ENCODE measurements around the gene ZKSCAN7.

The ZKSCAN7 gene

DNA sequence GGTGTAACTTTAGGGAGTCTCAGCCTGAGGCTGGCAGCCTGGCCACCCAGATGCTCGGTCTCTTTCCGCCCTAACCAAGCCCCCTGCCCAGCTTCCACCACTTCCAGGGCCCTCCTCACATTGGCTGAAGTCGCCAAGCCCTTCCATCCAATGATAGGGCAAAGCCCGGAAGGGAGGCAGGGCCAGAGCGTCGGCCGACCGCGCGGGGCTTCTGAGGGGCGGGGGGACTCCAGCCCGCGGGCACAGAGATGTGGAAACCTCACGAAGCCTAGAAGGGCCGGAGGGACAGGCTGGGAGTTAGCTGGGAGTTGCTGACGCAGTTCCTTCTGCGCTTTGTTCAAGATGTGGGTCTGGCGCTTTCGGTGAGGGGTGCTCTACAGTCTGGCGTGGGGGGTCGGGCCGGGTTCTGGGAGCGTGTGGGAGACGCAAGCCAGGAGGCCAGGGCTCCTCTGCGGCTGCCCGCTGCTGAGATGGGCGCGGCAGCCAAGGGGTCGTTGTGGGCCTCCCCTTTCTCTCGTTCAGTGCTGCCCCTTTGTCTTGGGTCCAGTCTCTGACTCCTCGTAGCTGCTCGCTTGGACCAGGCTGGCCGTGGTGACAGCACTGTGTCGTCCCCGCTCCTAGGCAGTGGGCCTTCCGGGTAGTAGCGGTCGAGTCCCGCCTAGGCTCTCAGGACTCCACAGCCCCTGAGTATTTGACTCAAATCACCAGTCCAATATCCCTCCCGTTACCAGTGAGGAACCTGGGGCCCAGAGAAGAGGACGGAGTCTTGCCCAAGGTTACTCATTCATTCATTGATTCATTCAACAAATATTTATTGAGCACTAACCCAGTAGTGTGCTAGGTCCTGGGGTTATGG is 29.9 kb downstream of the ZKSCAN7 start, which contains the start of gene ZNF660:
Gene ZNF660, plus strand, starts transcription at position 319 of the 856 bp plus-strand sequence. CDS start 9,230 bp downstream, outside the sequence.
- H3K27me3 Mint-ChIP-seq: peaks cover 17% of the 10 kb centered on the region
- H3K27ac Mint-ChIP-seq: peak within 1 kb of the TSS; percentile 81
- peaks cover 38% of the 10 kb centered on the region for H3K36me3 Mint-ChIP-seq (ENCODE audit: low read depth)
- intact Hi-C loops (cut with micrococcal nuclease): no loop called here
- peaks cover 41% of the 10 kb centered on the region for H3K9me3 Mint-ChIP-seq
- H3K4me3 Mint-ChIP-seq: peak within 1 kb of the TSS; percentile 76
- peaks cover 25% of the 10 kb centered on the region for H3K4me1 Mint-ChIP-seq (ENCODE audit: low read depth)

DNA sequence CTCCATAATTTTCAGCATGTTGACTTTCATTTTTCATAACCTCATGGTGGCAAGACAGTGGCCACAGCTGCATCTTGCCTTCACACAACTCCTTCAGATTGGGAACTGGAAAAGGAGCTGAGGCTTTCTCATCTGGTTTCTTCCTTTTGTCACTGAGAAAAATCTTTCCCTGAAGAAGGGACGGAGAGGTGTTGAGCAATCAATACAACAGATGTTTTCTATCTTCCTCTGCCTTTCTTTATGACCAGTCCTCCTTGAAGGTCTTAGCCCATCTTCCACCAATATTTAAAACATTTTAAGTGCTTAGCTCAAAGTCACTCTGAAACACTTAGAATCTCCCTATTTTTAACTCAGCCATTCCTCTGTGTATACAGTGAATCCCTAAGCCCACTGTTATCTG is 41.6 kb downstream of the ZKSCAN7 start:
- H3K9me3 Mint-ChIP-seq: peaks cover 86% of the 10 kb centered on the region
- intact Hi-C loops (cut with micrococcal nuclease): no loop called here
- H3K27ac Mint-ChIP-seq: no peak overlapping the region
- no peak overlapping the region for H3K4me3 Mint-ChIP-seq
- no peaks in the 10 kb centered on the region for H3K4me1 Mint-ChIP-seq (ENCODE audit: low read depth)
- no peaks in the 10 kb centered on the region for H3K27me3 Mint-ChIP-seq
- peaks cover 27% of the 10 kb centered on the region for H3K36me3 Mint-ChIP-seq (ENCODE audit: low read depth)

DNA sequence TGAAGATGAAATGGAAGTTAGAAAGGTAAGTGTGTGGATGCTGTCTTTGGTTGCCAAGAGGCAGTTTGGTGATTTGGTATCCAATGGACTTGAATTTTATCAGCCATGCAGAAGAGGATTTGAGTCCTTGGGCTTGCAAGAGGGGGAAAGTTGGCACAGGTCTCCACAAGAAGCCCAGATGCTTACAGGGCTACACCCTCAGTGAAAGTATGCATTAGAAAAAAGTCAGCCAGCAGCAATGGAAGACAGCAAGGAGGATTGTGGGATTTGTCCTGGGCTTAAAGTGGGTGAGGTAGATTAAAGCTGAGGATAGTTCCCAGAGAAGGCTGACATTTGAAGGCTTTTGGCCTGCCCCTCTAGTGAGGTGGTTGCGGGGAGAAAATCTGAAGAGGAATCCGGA is 46.8 kb downstream of the ZKSCAN7 start:
- intact Hi-C loops (cut with micrococcal nuclease): no loop called here
- peaks cover 80% of the 10 kb centered on the region for H3K9me3 Mint-ChIP-seq
- no peaks in the 10 kb centered on the region for H3K27me3 Mint-ChIP-seq
- no peaks in the 10 kb centered on the region for H3K36me3 Mint-ChIP-seq (ENCODE audit: low read depth)
- H3K4me1 Mint-ChIP-seq (ENCODE audit: low read depth): no peaks in the 10 kb centered on the region
- no peak overlapping the region for H3K4me3 Mint-ChIP-seq
- no peak overlapping the region for H3K27ac Mint-ChIP-seq

DNA sequence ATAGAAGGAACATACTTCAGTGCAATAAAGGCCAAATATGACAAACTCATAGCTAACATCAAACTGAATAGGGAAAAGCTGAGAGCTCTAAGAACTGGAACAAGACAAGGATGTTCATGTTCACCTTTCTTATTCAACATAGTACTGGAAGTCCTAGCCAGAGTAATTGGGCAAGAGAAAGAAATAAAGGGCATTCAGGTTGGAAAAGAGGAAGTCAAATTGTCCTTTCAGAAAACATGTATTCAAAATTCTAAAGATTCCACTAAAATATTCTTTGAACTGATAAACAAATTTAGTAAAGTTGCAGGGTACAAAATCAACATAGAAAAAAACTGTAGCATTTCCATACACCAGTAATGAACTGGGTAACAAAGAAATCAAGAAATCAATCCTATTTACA is 57.7 kb downstream of the ZKSCAN7 start:
- Mint-ChIP-seq H3K4me3 (no peak overlapping the region), H3K27ac (no peak overlapping the region), H3K9me3 (peaks cover 46% of the 10 kb centered on the region), H3K27me3 (no peaks in the 10 kb centered on the region), H3K4me1 (ENCODE audit: low read depth) (no peaks in the 10 kb centered on the region), H3K36me3 (ENCODE audit: low read depth) (no peaks in the 10 kb centered on the region)
- intact Hi-C loops (cut with micrococcal nuclease): no loop called here
